Adrenal gland (tissue), 5 donors: ENCODE results near the gene GP1BA.

Experiments used
- CTCF ChIP-seq, 6 experiments: fragments of 450-650 bp in 4 of 6; fragments of 200-600 bp in 2 of 6; sonication (generic) in 1 of 6; IDR thresholded peaks; 1 replicate in 5 of 6; 2 replicates in 1 of 6; pipeline versions ENCODE4 v1.5.1 to v1.8.0; 2016 to 2021; ENCODE audit warnings: antibody characterized with exemption in 6 of 6, mild to moderate bottlenecking in 2 of 6, moderate library complexity in 1 of 6
- POLR2A ChIP-seq, 2 donors: fragments of 450-650 bp; IDR thresholded peaks; one replicate each; pipeline ENCODE4 v1.6.1; 2017; ENCODE audit warnings: antibody characterized with exemption in 2 of 2, mild to moderate bottlenecking in 2 of 2, moderate library complexity in 1 of 2
- donor health status: DM: no; HTN: no; CAD: no.

DNA sequence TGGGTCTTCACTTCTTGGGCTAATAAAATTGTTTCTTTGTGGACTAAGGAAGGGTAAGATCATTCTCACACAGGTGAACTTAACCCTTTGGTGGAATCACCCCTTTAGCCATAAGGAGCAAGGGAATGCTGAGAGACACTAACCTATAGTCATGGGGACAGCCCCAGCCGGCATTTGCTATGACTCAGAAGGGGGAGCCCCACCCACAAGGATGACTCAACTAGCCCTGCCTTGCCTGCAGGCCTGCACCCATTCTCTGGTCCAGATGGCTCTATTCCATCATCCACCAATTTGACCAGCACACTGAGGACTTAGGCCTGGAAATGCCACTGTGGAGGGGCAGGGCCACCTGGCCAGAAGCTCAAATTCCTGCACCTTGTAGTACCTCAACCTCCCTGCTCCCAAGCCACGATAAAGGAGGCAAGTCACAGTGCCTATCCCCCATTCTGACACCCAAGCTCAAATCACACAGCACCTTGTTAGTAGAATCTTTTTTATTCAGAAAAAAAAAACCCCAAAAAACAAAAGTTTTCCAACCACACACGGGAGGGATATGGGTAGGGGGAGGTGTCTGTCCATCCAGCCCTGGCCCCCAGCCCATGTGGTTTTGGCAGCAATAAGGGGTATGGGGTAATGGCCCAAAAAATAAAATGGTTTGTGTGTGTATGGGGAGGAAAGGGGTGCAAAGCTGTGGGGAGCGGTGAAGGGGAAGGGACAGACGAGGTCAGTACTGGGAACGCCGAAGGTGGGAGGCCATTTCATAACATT, 13.3 kb downstream of the GP1BA start:
- TF ChIP-seq CTCF (IDR thresholded peaks at IDR 0.05) (no peak), POLR2A (IDR thresholded peaks at IDR 0.05) (peak in 1 of 2 donors; percentile 16)
